Effector memory CD8-positive, alpha-beta T cell (primary cell): ENCODE measurements around the gene OR6J1.
"Not testable (repeated sequence)": the region's sequence is repeated elsewhere in the genome, so short reads cannot be mapped to it uniquely, and the experiment has no call there.

Experiments used
- ATAC-seq: fragments of 150-1000 bp; cut with Tn5 transposase; replicated peaks from 2 replicates; pipeline ENCODE4 v1.10.0; 2021; ENCODE audit warnings: mild to moderate bottlenecking, moderate library complexity
- DNase-seq, 3 experiments: peaks; one replicate each; pipeline ENCODE4 v3.0.0; 2021
- H3K27ac Mint-ChIP-seq, 2 donors: one replicate each; pipeline ENCODE4 v1.8.0; 2022; ENCODE audit warnings: mild to moderate bottlenecking in 2 of 2, mixed read lengths in 2 of 2, moderate library complexity in 2 of 2
- H3K27me3 Mint-ChIP-seq, 2 donors: one replicate each; pipeline ENCODE4 v1.8.0; 2022; ENCODE audit warnings: mixed read lengths in 2 of 2
- H3K36me3 Mint-ChIP-seq: one replicate; pipeline ENCODE4 v1.8.0; 2022; ENCODE audit warnings: mild to moderate bottlenecking, moderate library complexity, mixed read lengths; ENCODE audit not compliant: insufficient read depth
- H3K4me1 Mint-ChIP-seq, 2 donors: one replicate each; pipeline ENCODE4 v1.8.0; 2022; ENCODE audit warnings: low read depth in 2 of 2, mixed read lengths in 2 of 2
- H3K4me3 Mint-ChIP-seq, 2 donors: one replicate each; pipeline ENCODE4 v1.8.0; 2022; ENCODE audit warnings: mild to moderate bottlenecking in 2 of 2, mixed read lengths in 2 of 2, moderate library complexity in 2 of 2
- H3K9me3 Mint-ChIP-seq, 2 donors: one replicate each; pipeline ENCODE4 v1.8.0; 2022; ENCODE audit warnings: mixed read lengths in 2 of 2

OR6J1 gene

GRCh38 chr14:22641846-22642245, 2.3 kb downstream of the OR6J1 start:
- H3K4me3 Mint-ChIP-seq, result no peak overlapping the region
- peaks cover 9 to 10% of the 10 kb centered on the region in 2 donors for H3K27me3 Mint-ChIP-seq
- H3K36me3 Mint-ChIP-seq, result no peaks in the 10 kb centered on the region
- H3K27ac Mint-ChIP-seq, result no peak overlapping the region
- ATAC-seq (no peak), DNase-seq (no peak)
- H3K9me3 Mint-ChIP-seq, result no peaks in the 10 kb centered on the region
- no peaks in the 10 kb centered on the region for H3K4me1 Mint-ChIP-seq

GRCh38 chr14:22640192-22640591, 4.0 kb downstream of the OR6J1 start:
- ATAC-seq, result no peak
- no peak overlapping the region for H3K4me3 Mint-ChIP-seq
- peaks cover 9 to 10% of the 10 kb centered on the region in 2 donors for H3K27me3 Mint-ChIP-seq
- DNase-seq, result no peak
- H3K4me1 Mint-ChIP-seq, result no peaks in the 10 kb centered on the region
- no peaks in the 10 kb centered on the region for H3K9me3 Mint-ChIP-seq
- no peaks in the 10 kb centered on the region for H3K36me3 Mint-ChIP-seq
- no peak overlapping the region for H3K27ac Mint-ChIP-seq

DNA sequence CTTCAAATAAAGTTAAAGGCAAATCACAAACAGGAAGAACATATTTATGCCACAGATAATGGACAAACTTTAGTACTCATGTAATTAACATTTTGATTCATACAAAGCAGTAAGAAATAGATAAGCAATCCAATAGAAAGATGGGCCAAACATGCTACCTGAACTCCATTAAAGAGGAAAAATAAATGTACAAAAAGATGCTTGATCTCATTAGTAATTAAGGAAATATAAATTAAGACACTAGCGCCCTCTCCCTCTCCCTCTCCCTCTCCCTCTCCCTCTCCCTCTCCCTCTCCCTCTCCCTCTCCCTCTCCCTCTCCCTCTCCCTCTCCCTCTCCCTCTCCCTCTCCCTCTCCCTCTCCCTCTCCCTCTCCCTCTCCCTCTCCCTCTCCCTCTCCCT, 8.2 kb downstream of the OR6J1 start:
- not testable (repeated sequence) for H3K36me3 Mint-ChIP-seq, DNase-seq, H3K27ac Mint-ChIP-seq, ATAC-seq, H3K4me3 Mint-ChIP-seq, H3K4me1 Mint-ChIP-seq, H3K9me3 Mint-ChIP-seq
- H3K27me3 Mint-ChIP-seq, result peaks cover 16 to 34% of the 10 kb centered on the region in 2 donors

- DNase-seq (no peak), ATAC-seq (no peak)
- Mint-ChIP-seq H3K4me3 (no peak overlapping the region), H3K27me3 (peaks cover 28 to 50% of the 10 kb centered on the region in 2 donors), H3K27ac (no peak overlapping the region), H3K4me1 (no peaks in the 10 kb centered on the region), H3K36me3 (no peaks in the 10 kb centered on the region), H3K9me3 (no peaks in the 10 kb centered on the region)
Observed at GRCh38 chr14:22634233-22634900, 9.8 kb downstream of the OR6J1 start.

DNA sequence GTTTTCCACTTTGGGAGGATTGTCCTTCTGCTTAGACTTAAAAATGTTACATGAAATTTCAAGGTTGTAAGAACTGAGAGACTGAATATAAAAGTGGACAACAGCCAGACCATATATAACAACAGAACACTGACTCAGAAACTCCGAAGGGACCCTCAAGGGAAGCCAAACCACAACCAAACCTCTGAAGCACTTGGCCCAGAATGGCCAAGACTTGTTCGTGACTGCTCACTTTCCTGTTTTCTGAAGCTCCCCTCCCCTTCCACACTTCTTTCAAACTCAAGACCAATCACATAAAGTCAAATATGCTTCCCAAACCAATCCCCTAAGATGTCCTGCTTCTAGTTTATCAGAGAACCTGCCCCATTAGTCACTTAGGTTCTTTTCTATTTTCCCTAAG, 13.7 kb downstream of the OR6J1 start:
- ATAC-seq, result no peak
- DNase-seq, result no peak
- no peaks in the 10 kb centered on the region for H3K4me1 Mint-ChIP-seq
- H3K4me3 Mint-ChIP-seq, result no peak overlapping the region
- H3K27me3 Mint-ChIP-seq, result peaks cover 43 to 72% of the 10 kb centered on the region in 2 donors
- H3K36me3 Mint-ChIP-seq, result no peaks in the 10 kb centered on the region
- no peak overlapping the region for H3K27ac Mint-ChIP-seq
- no peaks in the 10 kb centered on the region for H3K9me3 Mint-ChIP-seq

- Mint-ChIP-seq H3K36me3 (no peaks in the 10 kb centered on the region), H3K4me3 (no peak overlapping the region), H3K27ac (no peak overlapping the region), H3K4me1 (no peaks in the 10 kb centered on the region), H3K9me3 (no peaks in the 10 kb centered on the region), H3K27me3 (peaks cover 43 to 72% of the 10 kb centered on the region in 2 donors)
- no peak for DNase-seq
- ATAC-seq, result no peak
Observed at GRCh38 chr14:22630066-22630465, 14.1 kb downstream of the OR6J1 start.

DNA sequence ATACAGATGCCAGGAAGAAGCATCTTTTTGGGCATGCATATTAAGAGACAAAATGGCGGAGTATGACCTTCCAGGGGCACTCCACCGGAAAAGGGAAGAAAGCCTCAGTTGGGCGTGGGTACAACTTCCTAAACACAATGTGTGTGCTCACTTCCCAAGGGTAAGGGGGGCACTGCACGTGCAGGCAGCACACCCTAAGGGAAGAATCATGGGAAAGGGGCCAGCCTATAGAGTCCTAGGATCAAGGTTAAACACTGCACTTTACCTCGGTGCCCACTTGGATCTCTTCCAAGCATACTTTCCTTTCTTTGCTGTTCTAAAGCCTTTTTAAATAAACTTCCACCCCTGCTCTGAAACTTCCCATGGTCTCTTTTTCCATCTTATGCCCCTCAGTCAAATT, 14.8 kb downstream of the OR6J1 start:
- no peak for ATAC-seq

GRCh38 chr14:22627506-22628263, 16.5 kb downstream of the OR6J1 start:
- H3K36me3 Mint-ChIP-seq, result no peaks in the 10 kb centered on the region
- H3K27me3 Mint-ChIP-seq, result peaks cover 39 to 55% of the 10 kb centered on the region in 2 donors

More for the DNA sequence above, 14.8 kb downstream of the OR6J1 start:
- no peaks in the 10 kb centered on the region for H3K9me3 Mint-ChIP-seq
- H3K36me3 Mint-ChIP-seq, result no peaks in the 10 kb centered on the region
- no peak overlapping the region for H3K4me3 Mint-ChIP-seq
- H3K27ac Mint-ChIP-seq, result no peak overlapping the region
- no peak for DNase-seq
- peaks cover 43 to 71% of the 10 kb centered on the region in 2 donors for H3K27me3 Mint-ChIP-seq
- H3K4me1 Mint-ChIP-seq, result no peaks in the 10 kb centered on the region

DNA sequence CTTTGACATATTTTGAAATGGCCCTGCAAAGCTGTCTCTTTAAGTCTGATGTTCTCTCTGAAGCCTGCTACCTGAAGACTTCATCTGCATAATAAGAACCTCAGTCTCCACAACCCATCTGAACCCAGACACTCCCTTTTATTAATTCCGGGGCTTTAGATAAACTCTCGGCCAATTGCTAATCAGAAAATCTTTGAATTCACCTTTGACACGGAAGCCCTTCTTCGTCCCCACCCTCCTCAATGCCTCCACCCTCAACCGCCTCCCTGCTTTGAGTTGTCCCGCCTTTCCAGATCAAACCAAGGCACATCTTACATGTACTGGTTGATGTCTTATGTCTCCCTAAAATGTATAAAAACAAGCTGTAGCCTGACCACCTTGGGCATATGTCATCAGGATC, 17.6 kb downstream of the OR6J1 start:
- no peak for DNase-seq
- Mint-ChIP-seq H3K4me3 (no peak overlapping the region), H3K9me3 (no peaks in the 10 kb centered on the region)

More at GRCh38 chr14:22627506-22628263, 16.5 kb downstream of the OR6J1 start:
- H3K27ac Mint-ChIP-seq, result no peak overlapping the region
- no peaks in the 10 kb centered on the region for H3K4me1 Mint-ChIP-seq
- H3K9me3 Mint-ChIP-seq, result no peaks in the 10 kb centered on the region
- ATAC-seq (no peak), DNase-seq (no peak)
- H3K4me3 Mint-ChIP-seq, result no peak overlapping the region

GRCh38 chr14:22623047-22623446, 21.1 kb downstream of the OR6J1 start:
- H3K9me3 Mint-ChIP-seq, result no peaks in the 10 kb centered on the region
- H3K27me3 Mint-ChIP-seq, result peaks cover 8 to 13% of the 10 kb centered on the region in 2 donors
- H3K4me1 Mint-ChIP-seq, result no peaks in the 10 kb centered on the region
- no peaks in the 10 kb centered on the region for H3K36me3 Mint-ChIP-seq
- DNase-seq (no peak), ATAC-seq (no peak)
- H3K4me3 Mint-ChIP-seq, result no peak overlapping the region
- no peak overlapping the region for H3K27ac Mint-ChIP-seq

More for the DNA sequence above, 17.6 kb downstream of the OR6J1 start:
- Mint-ChIP-seq H3K36me3 (no peaks in the 10 kb centered on the region), H3K4me1 (no peaks in the 10 kb centered on the region), H3K27me3 (peaks cover 28 to 44% of the 10 kb centered on the region in 2 donors), H3K27ac (no peak overlapping the region)
- ATAC-seq, result no peak

DNA sequence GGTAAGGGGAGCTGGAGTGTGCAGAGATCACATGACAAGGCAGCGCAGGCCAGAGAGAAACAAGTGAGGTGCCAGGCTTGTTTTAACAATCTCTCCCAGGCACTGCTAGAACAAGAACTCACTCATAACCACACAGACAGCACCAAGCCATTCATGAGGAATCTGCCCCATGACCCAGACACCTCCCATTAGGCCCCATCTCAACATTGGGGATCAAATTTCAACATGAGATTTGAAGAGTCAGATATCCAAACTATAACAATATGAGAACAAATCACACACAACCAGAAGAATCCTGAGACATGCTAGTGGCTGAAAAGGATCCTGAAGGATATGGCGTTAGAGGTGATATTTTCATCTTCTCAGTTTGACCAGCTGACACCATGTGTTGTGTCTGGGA, 21.9 kb downstream of the OR6J1 start:
- DNase-seq (no peak), ATAC-seq (no peak)
- H3K36me3 Mint-ChIP-seq, result no peaks in the 10 kb centered on the region
- H3K27me3 Mint-ChIP-seq, result peaks cover 8 to 13% of the 10 kb centered on the region in 2 donors
- H3K27ac Mint-ChIP-seq, result no peak overlapping the region
- H3K4me3 Mint-ChIP-seq, result no peak overlapping the region
- no peaks in the 10 kb centered on the region for H3K4me1 Mint-ChIP-seq
- no peaks in the 10 kb centered on the region for H3K9me3 Mint-ChIP-seq

- H3K9me3 Mint-ChIP-seq, ATAC-seq, H3K4me3 Mint-ChIP-seq, DNase-seq, H3K27me3 Mint-ChIP-seq, H3K4me1 Mint-ChIP-seq, H3K27ac Mint-ChIP-seq: not testable (repeated sequence)
- H3K36me3 Mint-ChIP-seq, result peaks cover 10% of the 10 kb centered on the region
Observed at GRCh38 chr14:22615765-22616164, 28.4 kb downstream of the OR6J1 start.

- Mint-ChIP-seq H3K36me3 (peaks cover 18% of the 10 kb centered on the region), H3K4me3 (no peak overlapping the region), H3K9me3 (no peaks in the 10 kb centered on the region), H3K4me1 (no peaks in the 10 kb centered on the region), H3K27me3 (no peaks in the 10 kb centered on the region), H3K27ac (no peak overlapping the region)
- ATAC-seq (no peak), DNase-seq (no peak)
Observed at GRCh38 chr14:22614240-22614799, 29.8 kb downstream of the OR6J1 start.

GRCh38 chr14:22613736-22614239, 30.4 kb downstream of the OR6J1 start:
- Mint-ChIP-seq H3K4me1 (no peaks in the 10 kb centered on the region), H3K9me3 (no peaks in the 10 kb centered on the region), H3K4me3 (no peak overlapping the region), H3K27me3 (no peaks in the 10 kb centered on the region), H3K36me3 (peaks cover 22% of the 10 kb centered on the region), H3K27ac (no peak overlapping the region)
- ATAC-seq (no peak), DNase-seq (no peak)
